ES-I3 (cell line): ENCODE results near the gene BAD.

Source experiments
- H3K36me3 ChIP-seq: 2 replicates; pipeline ENCODE4 v1.6.1; 2013; ENCODE audit warnings: mild to moderate bottlenecking, low read length, control low read depth, moderate library complexity; ENCODE audit not compliant: insufficient read depth
- H3K4me1 ChIP-seq: 2 replicates; pipeline ENCODE4 v1.6.1; 2013; ENCODE audit warnings: mild to moderate bottlenecking, control low read depth, low read length; ENCODE audit not compliant: insufficient read depth
- H3K9ac ChIP-seq: 2 replicates; pipeline ENCODE4 v1.6.1; 2013; ENCODE audit warnings: low read depth, mild to moderate bottlenecking, low read length, moderate library complexity
- H3K9me3 ChIP-seq: 2 replicates; pipeline ENCODE4 v1.6.1; 2013; ENCODE audit warnings: mild to moderate bottlenecking, low read length, moderate library complexity; ENCODE audit not compliant: control insufficient read depth, insufficient read depth

The BAD gene

DNA sequence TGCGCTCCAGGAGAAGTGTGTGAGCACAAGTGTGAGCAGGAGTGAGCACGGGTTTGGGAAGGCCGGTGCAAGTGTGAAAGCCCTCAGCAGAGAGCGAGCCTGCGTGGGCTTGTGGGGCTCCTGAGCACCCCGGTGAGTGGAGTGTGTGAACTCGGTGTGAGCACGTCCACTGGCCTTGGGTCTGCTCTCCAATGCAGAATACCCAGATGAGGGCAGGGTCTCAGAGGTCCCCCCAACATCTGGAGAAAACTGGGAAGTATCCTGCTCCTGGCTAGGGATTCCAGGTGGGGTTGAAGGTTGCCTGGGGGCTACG, 22.1 kb upstream of the BAD start:
- peak overlapping the region; percentile 68 for H3K9ac ChIP-seq
- no peaks in the 10 kb centered on the region for H3K9me3 ChIP-seq
- no peaks in the 10 kb centered on the region for H3K36me3 ChIP-seq
- H3K4me1 ChIP-seq, result peaks cover 5% of the 10 kb centered on the region; the same call in 1 of the 2 replicates

DNA sequence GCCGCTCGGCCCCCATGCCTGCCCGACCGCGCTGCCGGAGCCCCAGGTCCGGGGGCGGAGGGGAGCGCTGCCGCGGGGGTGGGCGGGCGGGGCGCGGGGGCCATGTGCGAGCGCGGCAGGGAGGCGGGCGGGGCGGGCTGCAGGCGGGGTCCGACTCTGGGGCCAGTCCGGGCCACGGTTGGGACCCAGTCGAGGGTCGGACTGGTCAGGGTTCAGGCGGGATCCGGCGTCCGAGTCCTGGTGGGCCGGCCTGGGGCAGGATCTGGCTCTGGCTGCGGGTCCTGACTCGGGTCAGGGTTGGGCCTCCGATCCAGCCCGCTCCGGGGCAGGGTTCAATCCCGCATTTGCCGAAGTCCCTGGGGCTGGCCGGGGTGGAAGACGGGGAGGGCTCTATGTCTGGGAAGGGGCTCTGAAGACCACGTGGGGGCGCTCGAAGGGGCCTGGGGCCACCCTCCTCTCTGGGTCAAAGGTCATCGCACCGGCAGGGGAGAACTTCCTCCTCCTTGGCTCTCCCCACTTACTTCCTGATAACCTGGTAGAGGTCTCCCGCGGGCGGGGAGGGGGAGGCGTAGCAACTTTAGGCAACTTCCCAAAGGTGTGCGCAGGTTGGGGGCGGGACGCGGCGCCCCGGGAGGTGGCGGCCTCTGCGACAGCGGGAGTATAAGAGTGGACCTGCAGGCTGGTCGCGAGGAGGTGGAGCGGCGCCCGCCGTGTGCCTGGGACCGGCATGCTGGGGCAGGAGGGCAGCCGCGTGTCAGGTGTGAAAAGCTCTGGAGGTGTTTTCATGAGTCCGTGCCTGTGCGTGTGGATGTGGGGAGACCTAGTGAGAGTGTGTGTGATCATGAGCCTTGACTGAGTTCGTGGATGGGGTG, 21.5 kb upstream of the BAD start:
- Histone ChIP-seq H3K4me1 (peaks cover 5% of the 10 kb centered on the region; the same call in 1 of the 2 replicates), H3K9ac (peak overlapping the region; percentile 68), H3K36me3 (no peaks in the 10 kb centered on the region), H3K9me3 (no peaks in the 10 kb centered on the region)

DNA sequence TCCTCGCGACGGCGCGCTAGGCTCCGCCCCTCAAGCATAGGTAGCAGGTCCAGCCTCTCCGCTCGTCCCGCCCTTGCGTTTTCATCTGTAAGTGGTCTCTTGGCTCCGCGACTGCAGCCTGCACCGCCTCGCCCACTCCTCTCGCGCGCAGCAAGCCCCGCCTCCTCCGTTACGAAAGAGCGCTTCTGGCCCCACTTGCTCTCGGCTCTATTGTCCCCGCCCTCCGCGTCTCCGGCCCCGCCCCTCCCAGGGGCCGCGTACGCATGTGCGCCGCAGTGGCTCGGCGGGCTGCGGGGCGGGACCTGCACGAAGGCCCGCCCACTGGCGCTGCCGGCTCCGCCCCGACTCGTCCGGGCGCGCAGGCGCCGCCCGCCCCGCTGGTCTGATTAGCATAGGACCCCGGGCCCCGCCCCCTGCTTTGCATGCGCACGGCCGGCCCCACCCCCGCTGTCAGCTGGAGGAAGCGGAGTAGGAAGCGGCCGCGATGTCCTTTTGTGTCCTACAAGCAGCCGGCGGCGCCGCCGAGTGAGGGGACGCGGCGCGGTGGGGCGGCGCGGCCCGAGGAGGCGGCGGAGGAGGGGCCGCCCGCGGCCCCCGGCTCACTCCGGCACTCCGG, 20.7 kb upstream of the BAD start, which contains the start of gene ESRRA:
TSS of gene ESRRA (plus strand) at position 450 of the 616 bp plus-strand sequence. CDS start 1,656 bp downstream, outside the sequence.
- Histone ChIP-seq H3K9ac (peak within 1 kb of the TSS; percentile 83), H3K4me1 (peaks cover 5% of the 10 kb centered on the region; the same call in 1 of the 2 replicates), H3K36me3 (no peaks in the 10 kb centered on the region), H3K9me3 (no peaks in the 10 kb centered on the region)

DNA sequence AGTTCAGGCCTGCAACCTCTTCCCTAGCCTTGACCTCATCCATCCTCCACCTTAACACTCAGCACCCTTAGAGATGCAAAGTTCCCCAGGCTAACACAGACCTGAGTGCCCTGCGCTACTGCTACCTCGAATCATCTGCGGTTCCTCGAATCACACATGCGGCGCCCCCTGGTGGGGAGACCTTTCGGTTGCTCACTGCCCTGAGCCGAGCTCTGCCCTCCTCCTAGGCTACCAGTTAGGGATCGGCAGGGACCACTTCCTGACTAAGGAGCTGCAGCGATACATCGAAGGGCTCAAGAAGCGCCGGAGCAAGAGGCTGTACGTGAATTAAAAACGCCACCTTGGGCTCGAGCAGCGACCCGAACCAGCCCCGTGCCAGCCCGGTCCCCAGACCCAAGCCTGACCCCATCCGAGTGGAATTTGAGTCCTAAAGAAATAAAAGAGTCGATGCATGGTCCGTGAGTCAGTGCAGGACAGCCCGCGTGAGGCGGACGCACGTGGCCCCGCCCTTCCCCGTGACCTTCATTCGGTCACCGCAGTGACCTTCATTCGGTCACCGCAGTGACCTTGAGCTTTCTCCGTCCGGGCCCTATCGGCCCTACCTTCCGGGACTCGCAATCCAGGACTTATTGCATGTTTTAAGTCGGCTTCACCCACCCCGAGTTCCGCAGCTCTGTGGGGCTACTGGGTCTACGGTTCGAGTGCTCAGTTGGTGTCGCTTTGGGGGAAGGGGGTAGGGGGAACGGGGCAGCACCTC, 20.0 kb upstream of the BAD start:
- H3K4me1 ChIP-seq, result peaks cover 5% of the 10 kb centered on the region; the same call in 1 of the 2 replicates
- H3K36me3 ChIP-seq, result no peaks in the 10 kb centered on the region
- peak overlapping the region; percentile 83 for H3K9ac ChIP-seq
- no peaks in the 10 kb centered on the region for H3K9me3 ChIP-seq

DNA sequence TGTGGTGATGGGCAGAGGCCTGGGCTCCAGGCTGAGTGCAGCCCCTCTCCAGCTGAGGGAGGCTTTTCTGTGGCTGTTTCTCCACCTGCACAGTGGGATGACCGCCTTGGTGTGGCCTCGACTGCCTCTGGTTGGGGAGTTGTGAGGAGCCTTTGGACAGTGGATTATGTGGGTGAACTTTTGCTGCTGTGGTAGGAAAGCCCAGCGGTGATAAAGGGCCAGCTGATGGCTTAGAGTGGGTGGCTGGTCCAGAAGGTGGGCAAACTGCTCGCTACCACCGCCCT, 19.5 kb upstream of the BAD start:
- H3K36me3 ChIP-seq, result no peaks in the 10 kb centered on the region
- no peaks in the 10 kb centered on the region for H3K9me3 ChIP-seq
- peaks cover 5% of the 10 kb centered on the region; the same call in 1 of the 2 replicates for H3K4me1 ChIP-seq
- H3K9ac ChIP-seq, result peak overlapping the region; percentile 83

DNA sequence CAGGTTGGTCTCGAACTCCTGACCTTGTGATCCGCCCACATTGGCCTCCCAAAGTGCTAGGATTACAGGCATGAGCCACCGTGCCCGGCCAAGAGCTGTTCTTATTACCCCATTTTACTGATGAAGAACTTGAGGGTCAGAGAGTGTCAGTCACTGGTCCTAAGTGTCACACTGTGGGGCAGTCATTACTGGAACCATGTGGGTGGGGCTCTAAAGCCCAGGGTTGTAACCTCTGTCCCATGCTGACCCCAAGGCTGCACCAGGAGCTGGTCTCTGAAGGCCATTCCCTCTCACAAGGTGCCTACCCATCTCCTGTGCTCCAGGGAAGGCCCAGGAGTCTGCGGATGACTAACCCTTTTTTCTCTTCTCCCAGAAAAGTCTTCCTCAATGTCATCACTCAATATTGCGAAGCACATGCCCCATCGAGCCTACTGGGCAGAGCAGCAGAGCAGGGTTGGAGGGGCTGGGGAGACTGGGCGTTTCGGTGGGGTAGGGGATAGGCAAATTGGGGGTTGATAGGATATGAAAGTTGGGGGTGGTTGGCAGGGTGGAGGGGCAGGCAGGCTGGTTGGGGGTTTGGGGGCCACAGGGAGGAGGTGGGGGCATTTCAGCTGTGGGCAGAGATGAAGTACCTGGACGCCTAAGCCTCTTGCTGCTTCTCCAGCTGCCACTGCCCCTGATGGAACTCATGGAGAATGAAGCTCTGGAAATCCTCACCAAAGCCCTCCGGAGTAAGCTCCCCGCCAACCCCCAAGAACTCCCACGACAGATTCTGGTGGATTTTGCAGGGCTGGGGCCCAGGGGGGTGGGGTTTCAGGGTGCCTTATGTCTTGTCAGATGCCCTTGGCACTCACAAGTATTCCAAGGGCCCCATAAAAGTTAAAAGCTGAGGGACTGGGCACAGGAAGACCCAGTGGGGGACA, 18.9 kb upstream of the BAD start:
- Histone ChIP-seq H3K9ac (no peak overlapping the region), H3K9me3 (no peaks in the 10 kb centered on the region), H3K4me1 (peaks cover 5% of the 10 kb centered on the region; the same call in 1 of the 2 replicates), H3K36me3 (no peaks in the 10 kb centered on the region)

DNA sequence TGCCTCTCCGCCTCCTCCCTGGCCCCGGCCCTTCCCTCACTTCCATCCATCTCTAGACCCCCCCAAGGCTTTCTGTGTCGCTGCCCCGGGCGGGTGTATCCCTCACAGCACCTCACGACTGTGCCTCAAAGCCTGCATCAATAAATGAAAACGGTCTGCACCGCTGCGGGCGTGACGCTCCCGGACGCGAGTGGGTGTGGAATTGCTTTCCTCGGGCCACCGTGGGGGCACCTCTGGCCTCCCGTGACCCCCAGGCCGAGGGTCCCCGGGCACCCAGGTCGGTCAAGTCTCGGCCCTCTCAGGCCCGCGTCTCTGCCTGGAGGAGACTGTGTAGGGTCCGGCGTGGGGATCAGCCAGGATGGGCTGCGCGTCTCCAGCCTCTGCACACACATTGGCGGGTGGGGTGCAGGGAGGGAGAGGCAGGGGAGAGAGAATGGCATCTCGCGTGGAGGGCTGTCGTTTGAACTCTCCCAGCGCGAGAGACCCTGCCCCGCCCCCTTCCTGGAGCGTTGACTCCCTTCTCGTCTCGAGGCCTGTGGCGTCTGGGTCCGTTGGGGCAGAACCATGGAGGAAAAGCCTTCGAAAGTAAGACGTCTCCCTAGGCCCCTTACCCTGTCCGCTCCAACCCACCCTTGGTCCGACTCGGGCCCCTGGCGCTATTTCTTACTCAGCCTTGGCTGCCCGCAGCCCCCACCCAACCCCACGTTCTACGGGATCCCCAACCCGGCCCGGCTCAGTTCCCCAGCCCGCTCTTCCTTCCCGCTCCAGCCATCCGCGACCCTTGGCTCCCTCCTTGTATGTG, 15.6 kb upstream of the BAD start, which contains the start of gene CATSPERZ:
TSS of gene CATSPERZ (plus strand) at position 512 of the 802 bp plus-strand sequence. CDS start at position 565, 53 bp downstream.
- H3K4me1 ChIP-seq, result peaks cover 3% of the 10 kb centered on the region; the same call in 1 of the 2 replicates
- no peaks in the 10 kb centered on the region; the same call in 1 of the 2 replicates for H3K9me3 ChIP-seq
- H3K9ac ChIP-seq, result peak within 1 kb of the TSS; percentile 64
- no peaks in the 10 kb centered on the region for H3K36me3 ChIP-seq

DNA sequence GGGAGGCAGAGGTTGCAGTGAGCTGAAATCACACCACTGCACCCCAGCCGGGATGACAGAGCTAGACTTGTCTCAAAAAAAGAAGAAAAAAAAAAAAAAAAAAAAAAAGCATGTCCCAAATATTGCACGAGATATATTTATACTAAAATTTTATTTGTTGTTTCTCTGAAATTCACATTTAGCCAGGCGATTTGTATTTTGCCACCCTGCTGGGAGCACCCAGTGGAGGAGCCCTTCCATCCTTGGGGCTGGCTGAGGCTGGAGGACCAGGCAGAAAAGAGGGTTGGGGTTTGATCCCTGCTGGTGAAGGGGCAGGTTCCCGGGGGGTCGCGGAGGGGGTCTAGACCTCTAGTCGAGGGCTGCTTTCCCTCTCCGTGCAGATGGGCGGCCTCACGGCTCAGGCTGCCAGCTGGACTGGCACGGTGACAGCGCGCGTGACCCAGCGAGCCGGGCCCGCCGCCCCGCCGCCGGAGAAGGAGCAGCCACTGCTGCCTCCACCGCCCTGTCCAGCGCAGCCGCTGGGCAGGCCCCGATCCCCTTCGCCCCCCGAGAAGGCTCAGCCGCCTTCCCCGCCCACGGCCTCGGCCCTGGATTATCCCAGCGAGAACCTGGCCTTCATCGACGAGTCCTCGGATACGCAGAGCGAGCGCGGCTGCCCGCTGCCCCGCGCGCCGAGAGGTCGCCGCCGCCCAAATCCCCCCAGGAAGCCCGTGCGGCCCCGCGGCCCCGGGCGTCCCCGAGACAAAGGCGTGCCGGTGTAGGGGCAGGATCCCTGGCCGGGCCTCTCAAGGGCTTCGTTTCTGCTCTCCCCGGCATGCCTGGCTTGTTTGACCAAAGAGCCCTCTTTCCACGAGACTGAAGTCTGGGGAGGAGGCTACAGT, 14.7 kb upstream of the BAD start:
- H3K36me3 ChIP-seq, result no peaks in the 10 kb centered on the region
- no peaks in the 10 kb centered on the region; the same call in 1 of the 2 replicates for H3K9me3 ChIP-seq
- H3K4me1 ChIP-seq, result peaks cover 3% of the 10 kb centered on the region; the same call in 1 of the 2 replicates
- peak overlapping the region; percentile 64 for H3K9ac ChIP-seq

DNA sequence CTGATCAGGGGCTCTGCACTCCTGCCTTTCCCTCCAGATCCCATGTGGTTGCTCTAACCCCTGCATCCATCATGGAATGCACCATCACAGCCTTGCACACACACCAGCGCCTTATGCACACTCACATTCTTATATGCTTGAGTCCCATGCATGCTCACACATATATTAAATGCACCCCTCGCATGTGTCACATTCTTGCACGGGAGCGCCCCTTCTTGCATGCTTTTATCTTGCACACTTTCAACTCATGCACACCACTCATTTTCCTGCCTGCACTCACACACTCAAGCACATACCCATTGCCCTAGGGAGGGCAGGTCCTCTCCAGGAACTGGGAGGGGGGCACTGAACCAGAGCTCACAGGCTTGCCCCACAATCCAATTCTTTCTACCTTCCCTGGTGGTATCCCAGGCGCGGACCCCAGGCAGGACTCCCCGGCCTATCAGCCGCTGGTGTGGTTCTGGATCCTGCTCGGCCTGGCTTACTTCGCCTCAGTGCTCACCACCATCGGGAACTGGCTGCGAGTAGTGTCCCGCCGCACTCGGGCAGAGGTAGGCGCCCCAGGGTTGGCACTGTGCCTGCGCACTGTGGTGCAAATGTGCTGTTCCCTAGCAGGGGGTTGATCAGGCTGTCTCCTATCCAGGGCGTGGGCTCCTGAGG, 13.4 kb upstream of the BAD start:
- no peaks in the 10 kb centered on the region; the same call in 1 of the 2 replicates for H3K4me1 ChIP-seq
- no peaks in the 10 kb centered on the region; the same call in 1 of the 2 replicates for H3K9me3 ChIP-seq
- peak overlapping the region; percentile 3; the same call in 1 of the 2 replicates for H3K9ac ChIP-seq
- H3K36me3 ChIP-seq, result no peaks in the 10 kb centered on the region

DNA sequence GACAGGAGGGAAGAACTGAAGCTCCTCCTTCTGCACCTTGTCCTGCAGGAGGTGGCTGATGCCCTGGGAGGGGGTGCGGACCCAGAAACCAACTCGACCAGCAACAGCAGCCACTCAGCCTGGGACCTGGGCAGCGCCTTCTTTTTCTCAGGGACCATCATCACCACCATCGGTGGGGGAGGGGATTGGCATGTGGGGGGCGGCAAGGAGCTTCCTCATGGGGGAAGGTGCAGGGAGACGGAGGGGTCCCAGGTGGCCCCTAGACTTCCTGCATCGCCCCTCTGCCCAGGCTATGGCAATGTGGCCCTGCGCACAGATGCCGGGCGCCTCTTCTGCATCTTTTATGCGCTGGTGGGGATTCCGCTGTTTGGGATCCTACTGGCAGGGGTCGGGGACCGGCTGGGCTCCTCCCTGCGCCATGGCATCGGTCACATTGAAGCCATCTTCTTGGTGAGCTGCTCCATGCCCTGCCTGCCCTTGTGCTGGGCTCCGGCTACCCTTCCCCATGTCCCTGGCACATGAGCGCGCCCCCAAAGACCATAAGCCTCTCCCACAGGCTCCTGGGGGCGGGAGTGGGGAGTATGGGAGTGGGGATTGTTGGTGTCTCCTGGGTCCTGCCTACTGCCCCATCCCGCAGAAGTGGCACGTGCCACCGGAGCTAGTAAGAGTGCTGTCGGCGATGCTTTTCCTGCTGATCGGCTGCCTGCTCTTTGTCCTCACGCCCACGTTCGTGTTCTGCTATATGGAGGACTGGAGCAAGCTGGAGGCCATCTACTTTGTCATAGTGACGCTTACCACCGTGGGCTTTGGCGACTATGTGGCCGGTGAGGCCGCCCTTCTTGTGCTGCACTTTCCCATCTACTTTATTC, 12.6 kb upstream of the BAD start:
- no peaks in the 10 kb centered on the region for H3K36me3 ChIP-seq
- peak overlapping the region; percentile 3; the same call in 1 of the 2 replicates for H3K9ac ChIP-seq
- no peaks in the 10 kb centered on the region; the same call in 1 of the 2 replicates for H3K9me3 ChIP-seq
- no peaks in the 10 kb centered on the region; the same call in 1 of the 2 replicates for H3K4me1 ChIP-seq

DNA sequence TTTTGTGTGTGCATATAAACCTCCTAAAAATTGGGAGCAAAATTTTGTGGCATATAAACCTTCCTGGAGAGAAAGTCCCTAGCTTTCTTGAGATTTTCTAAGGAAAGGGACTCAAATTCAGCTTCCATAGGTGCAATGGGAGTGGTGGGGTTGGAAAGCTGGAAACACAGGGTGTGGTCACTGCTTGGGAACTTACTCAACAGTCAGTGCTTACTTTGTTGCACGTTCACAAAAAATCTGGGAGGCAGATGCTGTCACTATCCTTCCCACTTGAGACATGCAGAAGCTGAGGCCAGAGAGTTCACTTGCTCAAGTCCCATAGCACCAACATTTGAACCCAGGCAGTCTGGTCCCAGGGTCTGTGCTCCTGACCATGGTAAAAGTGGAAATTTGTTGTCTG, 11.8 kb upstream of the BAD start:
- no peaks in the 10 kb centered on the region; the same call in 1 of the 2 replicates for H3K4me1 ChIP-seq
- no peaks in the 10 kb centered on the region; the same call in 1 of the 2 replicates for H3K9me3 ChIP-seq
- H3K36me3 ChIP-seq, result no peaks in the 10 kb centered on the region
- no peak overlapping the region for H3K9ac ChIP-seq
